B cell (primary cell): ENCODE data around the gene CDC42BPG.

Experiments used
- EZH2 ChIP-seq: IDR thresholded peaks from 2 replicates; pipeline ENCODE4 v1.6.1; 2012; ENCODE audit warnings: borderline replicate concordance, low read depth, mild to moderate bottlenecking, moderate library complexity, low read length; ENCODE audit not compliant: insufficient read depth, poor library complexity, severe bottlenecking
- TF ChIP-seq, protein P1 (sequence below): fragments of 200-600 bp; IDR thresholded peaks from one replicate; pipeline ENCODE4 v1.8.0; 2022; ENCODE audit warnings: antibody characterized with exemption, mild to moderate bottlenecking

DNA sequence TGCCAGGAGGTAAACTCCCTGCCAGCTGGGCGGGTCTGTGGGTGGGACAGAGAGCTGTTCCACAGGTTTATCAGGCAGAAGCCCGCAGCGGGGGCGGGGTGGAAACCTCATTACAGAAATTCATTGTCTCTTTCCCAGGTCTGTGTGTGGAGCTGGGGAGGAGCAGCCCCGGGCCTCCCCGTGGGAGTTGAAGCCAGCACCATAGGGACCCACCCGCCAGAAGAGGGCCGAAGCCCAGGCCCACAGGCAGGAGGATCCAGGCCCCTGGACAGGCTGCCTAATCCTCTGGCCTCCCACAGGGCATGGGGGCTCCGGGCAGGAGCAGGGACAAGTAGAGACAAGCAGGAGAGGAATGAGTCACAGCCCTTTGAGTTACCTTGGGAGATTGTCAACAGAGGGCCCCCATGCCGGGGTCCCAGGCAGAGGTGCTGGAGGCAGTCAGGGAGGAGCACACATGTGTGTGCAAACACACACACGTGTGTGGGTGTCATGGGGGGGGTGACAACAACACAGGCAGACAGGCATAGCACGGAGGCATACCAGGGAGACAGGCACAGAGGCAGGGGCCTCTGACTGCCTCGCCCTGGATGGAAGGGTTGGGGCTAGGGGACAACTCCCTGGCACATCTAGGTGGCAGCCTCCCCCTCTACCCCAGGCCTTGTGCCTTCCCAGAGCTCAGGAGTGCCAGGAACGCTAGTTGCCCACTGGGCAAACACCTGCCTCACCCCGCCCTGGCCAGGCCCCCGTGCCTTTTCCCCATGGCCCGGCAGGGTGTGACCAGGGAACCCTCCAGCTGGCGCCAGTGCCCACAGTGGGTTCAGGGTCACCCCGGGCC, 1.4 kb downstream of the CDC42BPG start:
- TF ChIP-seq, protein P1, sequence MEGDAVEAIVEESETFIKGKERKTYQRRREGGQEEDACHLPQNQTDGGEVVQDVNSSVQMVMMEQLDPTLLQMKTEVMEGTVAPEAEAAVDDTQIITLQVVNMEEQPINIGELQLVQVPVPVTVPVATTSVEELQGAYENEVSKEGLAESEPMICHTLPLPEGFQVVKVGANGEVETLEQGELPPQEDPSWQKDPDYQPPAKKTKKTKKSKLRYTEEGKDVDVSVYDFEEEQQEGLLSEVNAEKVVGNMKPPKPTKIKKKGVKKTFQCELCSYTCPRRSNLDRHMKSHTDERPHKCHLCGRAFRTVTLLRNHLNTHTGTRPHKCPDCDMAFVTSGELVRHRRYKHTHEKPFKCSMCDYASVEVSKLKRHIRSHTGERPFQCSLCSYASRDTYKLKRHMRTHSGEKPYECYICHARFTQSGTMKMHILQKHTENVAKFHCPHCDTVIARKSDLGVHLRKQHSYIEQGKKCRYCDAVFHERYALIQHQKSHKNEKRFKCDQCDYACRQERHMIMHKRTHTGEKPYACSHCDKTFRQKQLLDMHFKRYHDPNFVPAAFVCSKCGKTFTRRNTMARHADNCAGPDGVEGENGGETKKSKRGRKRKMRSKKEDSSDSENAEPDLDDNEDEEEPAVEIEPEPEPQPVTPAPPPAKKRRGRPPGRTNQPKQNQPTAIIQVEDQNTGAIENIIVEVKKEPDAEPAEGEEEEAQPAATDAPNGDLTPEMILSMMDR = no peak
- no peak for TF ChIP-seq EZH2
